Kidney (tissue), 14 donors: ENCODE results near the gene STIM1. TPM values are rescaled to one million over a fixed set of nuclear protein-coding genes. Genes with fewer than 3 reads are reported as not detected.

Source experiments
- DNase-seq, 5 donors: peaks; one replicate each; pipeline ENCODE4 v3.0.0-alpha.2; 2013 to 2020
- FAIRE-seq: peaks from 2 replicates; lab custom pipeline; 2012; peaks lifted over from hg19 to GRCh38; lab: Jason Lieb, UNC
- H3K27ac ChIP-seq, 2 donors: one replicate each; pipeline ENCODE4 v1.7.0; 2013; ENCODE audit warnings: low read depth in 2 of 2, low read length in 2 of 2, inconsistent platforms in 1 of 2
- H3K27me3 ChIP-seq: one replicate; pipeline ENCODE4 v1.7.1; 2013; ENCODE audit warnings: low read length, inconsistent platforms; ENCODE audit not compliant: control insufficient read depth, insufficient read depth
- H3K36me3 ChIP-seq, 3 donors: one replicate each; pipeline versions ENCODE4 v1.7.0 to v1.7.1; 2013; ENCODE audit warnings: low read length in 3 of 3, control low read depth in 1 of 3, inconsistent platforms in 1 of 3; ENCODE audit not compliant: insufficient read depth in 3 of 3, control insufficient read depth in 2 of 3
- H3K4me1 ChIP-seq, 3 donors: one replicate each; pipeline versions ENCODE4 v1.7.0 to v1.7.1; 2013; ENCODE audit warnings: low read length in 3 of 3, inconsistent platforms in 1 of 3, low read depth in 1 of 3; ENCODE audit not compliant: control insufficient read depth in 2 of 3, insufficient read depth in 2 of 3
- H3K4me3 ChIP-seq, 3 donors: one replicate each; pipeline versions ENCODE4 v1.7.0 to v1.8.1; 2013; ENCODE audit warnings: low read length in 3 of 3, control low read depth in 1 of 3, inconsistent platforms in 1 of 3
- H3K9ac ChIP-seq, 3 donors: one replicate each; pipeline versions ENCODE4 v1.7.0 to v1.7.1; 2013; ENCODE audit warnings: low read length in 3 of 3, control low read depth in 1 of 3, inconsistent platforms in 1 of 3
- H3K9me3 ChIP-seq, 3 donors: one replicate each; pipeline versions ENCODE4 v1.7.0 to v1.7.1; 2013; ENCODE audit warnings: low read length in 3 of 3, control low read depth in 1 of 3, inconsistent platforms in 1 of 3; ENCODE audit not compliant: control insufficient read depth in 2 of 3, insufficient read depth in 1 of 3
- CTCF ChIP-seq: IDR thresholded peaks from 3 replicates; pipeline ENCODE4 v1.5.1; 2012; ENCODE audit warnings: mild to moderate bottlenecking, moderate library complexity, borderline replicate concordance; ENCODE audit not compliant: insufficient read depth; ENCODE audit errors: extremely low read depth
- intact Hi-C: fragments of 100-400 bp; cut with DNase I; formaldehyde crosslinking; loops from one replicate; pipeline ENCODE4 v1.11.1; 2022
- polyA plus RNA-seq: library from polyadenylated mRNA; stranded (reverse); fragments of 350-450 nt; fragmentation: Illumina TruSeq; extraction: RNeasy Lipid Tissue Mini Kit (QIAGEN cat#74804); gene quantifications from one replicate; pipeline ENCODE4 v1.2.3, GENCODE V29; 2014; ENCODE audit warnings: low read depth, low replicate concordance; ENCODE audit not compliant: insufficient read depth
- total RNA-seq: library from RNA; stranded (reverse); fragmentation: NEBNext Ultra II Directional; extraction: Animal tissue kit (Norgen Biotek cat#: 25700); gene quantifications from one replicate; pipeline ENCODE4 v1.2.1, GENCODE V29; 2021
- donor health status: control.
- donor health status: control.
- donor health status: control.
- donor health status: control.
- donor health status: control.
- donor health status: DM: yes; HTN: yes; CAD: no.
- donor health status: Normal renal cell carcinoma (clear cell type).

Gene STIM1
- total and polyA plus RNA-seq, 2 donors from 2014 or later, result 15.7 to 68.0 TPM

- FAIRE-seq (no peak), DNase-seq (peak in 1 of 5 donors; percentile 9)
- peaks cover 0 to 22% (median 3%) of the 10 kb centered on the region in 3 donors for H3K4me1 ChIP-seq
- H3K4me3 ChIP-seq, result no peak overlapping the region
- no peaks in the 10 kb centered on the region for H3K36me3 ChIP-seq
- no peak for TF ChIP-seq CTCF
- no peak overlapping the region for H3K9ac ChIP-seq
- intact Hi-C loops, result no loop called here
- H3K9me3 ChIP-seq, result no peaks in the 10 kb centered on the region
- H3K27me3 ChIP-seq, result no peaks in the 10 kb centered on the region
- H3K27ac ChIP-seq, result no peak overlapping the region
Measured at GRCh38 chr11:4027746-4028145, 172.3 kb downstream of the STIM1 start.

- Histone ChIP-seq H3K9ac (no peak overlapping the region), H3K27me3 (no peaks in the 10 kb centered on the region), H3K4me3 (no peak overlapping the region), H3K27ac (no peak overlapping the region), H3K9me3 (no peaks in the 10 kb centered on the region), H3K36me3 (no peaks in the 10 kb centered on the region), H3K4me1 (peaks cover 0 to 21% (median 3%) of the 10 kb centered on the region in 3 donors)
- intact Hi-C loops, result no loop called here
- DNase-seq, result no peak
- no peak for TF ChIP-seq CTCF
- no peak for FAIRE-seq
Measured at GRCh38 chr11:4030197-4030596, 174.7 kb downstream of the STIM1 start.

GRCh38 chr11:4032097-4032496, 176.6 kb downstream of the STIM1 start:
- no peak for DNase-seq
- Histone ChIP-seq H3K9me3 (peaks cover 0 to 2% (median 0%) of the 10 kb centered on the region in 3 donors), H3K4me1 (peaks cover 0 to 4% (median 0%) of the 10 kb centered on the region in 3 donors), H3K36me3 (no peaks in the 10 kb centered on the region), H3K27me3 (no peaks in the 10 kb centered on the region), H3K9ac (no peak overlapping the region), H3K4me3 (no peak overlapping the region), H3K27ac (no peak overlapping the region)
- no peak for TF ChIP-seq CTCF
- intact Hi-C loops, result no loop called here
- no peak for FAIRE-seq

- no peak for TF ChIP-seq CTCF
- DNase-seq, result no peak
- intact Hi-C loops, result no loop called here
- no peak overlapping the region for H3K27ac ChIP-seq
- H3K9ac ChIP-seq, result no peak overlapping the region
- no peak for FAIRE-seq
- no peaks in the 10 kb centered on the region for H3K36me3 ChIP-seq
- peaks cover 0 to 2% (median 0%) of the 10 kb centered on the region in 3 donors for H3K9me3 ChIP-seq
- H3K4me3 ChIP-seq, result no peak overlapping the region
- H3K4me1 ChIP-seq, result no peaks in the 10 kb centered on the region
- H3K27me3 ChIP-seq, result no peaks in the 10 kb centered on the region
Measured at GRCh38 chr11:4035985-4036384, 180.5 kb downstream of the STIM1 start.
